H9 (cell line): ENCODE data around the gene NTN3. TPM values are rescaled to one million over a fixed set of nuclear protein-coding genes. Genes with fewer than 3 reads are reported as not detected.

Source experiments
- DNase-seq: peaks from one replicate; pipeline ENCODE4 v3.0.0-alpha.2; 2017
- H2AFZ ChIP-seq: one replicate; pipeline ENCODE4 v1.6.1; 2013; ENCODE audit warnings: mild to moderate bottlenecking, low read length, control low read depth, moderate library complexity
- H2AK5ac ChIP-seq: 2 replicates; pipeline ENCODE4 v1.6.1; 2013; ENCODE audit warnings: low read length, control low read depth, mixed read lengths; ENCODE audit not compliant: insufficient read length
- H2BK120ac ChIP-seq: one replicate; pipeline ENCODE4 v1.6.1; 2013; ENCODE audit warnings: low read depth, mild to moderate bottlenecking, low read length, control low read depth, inconsistent platforms; ENCODE audit not compliant: poor library complexity, severe bottlenecking
- H2BK12ac ChIP-seq: 2 replicates; pipeline ENCODE4 v1.6.1; 2013; ENCODE audit warnings: low read length, control low read depth, mixed read lengths, low read depth; ENCODE audit not compliant: insufficient read length
- H2BK15ac ChIP-seq: 2 replicates; pipeline ENCODE4 v1.6.1; 2013; ENCODE audit warnings: low read depth, low read length, control low read depth
- H2BK20ac ChIP-seq: one replicate; pipeline ENCODE4 v1.6.1; 2013; ENCODE audit warnings: low read depth, mild to moderate bottlenecking, low read length, control low read depth, inconsistent platforms; ENCODE audit not compliant: poor library complexity, severe bottlenecking
- H2BK5ac ChIP-seq: 2 replicates; pipeline ENCODE4 v1.6.1; 2013; ENCODE audit warnings: low read length, control low read depth, mixed read lengths; ENCODE audit not compliant: insufficient read length
- H3K14ac ChIP-seq: 2 replicates; pipeline ENCODE4 v1.6.1; 2013; ENCODE audit warnings: low read length, control low read depth; ENCODE audit not compliant: insufficient read depth
- H3K18ac ChIP-seq: 2 replicates; pipeline ENCODE4 v1.6.1; 2013; ENCODE audit warnings: low read depth, mild to moderate bottlenecking, mixed read lengths, low read length, control low read depth; ENCODE audit not compliant: insufficient read length
- H3K23ac ChIP-seq: 2 replicates; pipeline ENCODE4 v1.6.1; 2013; ENCODE audit warnings: low read length, control low read depth, mixed read lengths, low read depth; ENCODE audit not compliant: insufficient read length
- H3K23me2 ChIP-seq: 2 replicates; pipeline ENCODE4 v1.6.1; 2013; ENCODE audit warnings: low read depth, mild to moderate bottlenecking, mixed read lengths, low read length, control low read depth; ENCODE audit not compliant: insufficient read length, poor library complexity, severe bottlenecking
- H3K27ac ChIP-seq: 2 replicates; pipeline ENCODE4 v1.5.1; 2013; ENCODE audit warnings: low read length, control low read depth, mixed read lengths, low read depth; ENCODE audit not compliant: insufficient read length
- H3K27me3 ChIP-seq: 2 replicates; pipeline ENCODE4 v1.6.1; 2013; ENCODE audit warnings: low read length, control low read depth, inconsistent platforms; ENCODE audit not compliant: insufficient read depth
- H3K4ac ChIP-seq: 2 replicates; pipeline ENCODE4 v1.6.1; 2013; ENCODE audit warnings: low read depth, mild to moderate bottlenecking, control low read depth, inconsistent platforms, low read length, moderate library complexity
- H3K4me1 ChIP-seq: 2 replicates; pipeline ENCODE4 v1.6.1; 2013; ENCODE audit warnings: low read length, control low read depth, inconsistent platforms; ENCODE audit not compliant: insufficient read depth
- H3K4me2 ChIP-seq: 2 replicates; pipeline ENCODE4 v1.6.1; 2013; ENCODE audit warnings: low read length, control low read depth, mixed read lengths; ENCODE audit not compliant: insufficient read length, insufficient read depth
- H3K56ac ChIP-seq: 2 replicates; pipeline ENCODE4 v1.6.1; 2013; ENCODE audit warnings: low read depth, mild to moderate bottlenecking, mixed read lengths, low read length, control low read depth; ENCODE audit not compliant: insufficient read length
- H3K79me1 ChIP-seq: 2 replicates; pipeline ENCODE4 v1.6.1; 2013; ENCODE audit warnings: low read depth, mild to moderate bottlenecking, moderate library complexity, low read length, control low read depth, inconsistent platforms; ENCODE audit not compliant: insufficient read depth, poor library complexity, severe bottlenecking
- H3K79me2 ChIP-seq: 2 replicates; pipeline ENCODE4 v1.6.1; 2013; ENCODE audit warnings: low read length, control low read depth, inconsistent platforms; ENCODE audit not compliant: insufficient read depth
- H3K9ac ChIP-seq: 2 replicates; pipeline ENCODE4 v1.6.1; 2013; ENCODE audit warnings: low read length, control low read depth, mixed read lengths; ENCODE audit not compliant: insufficient read length; ENCODE audit errors: extremely low read depth
- H3K9me3 ChIP-seq: one replicate; pipeline ENCODE4 v1.6.1; 2013; ENCODE audit warnings: low read depth, low read length, inconsistent platforms; ENCODE audit not compliant: control insufficient read depth
- H3T11ph ChIP-seq: one replicate; pipeline ENCODE4 v1.6.1; 2013; ENCODE audit warnings: mild to moderate bottlenecking, low read length, control low read depth, inconsistent platforms
- H4K20me1 ChIP-seq: one replicate; pipeline ENCODE4 v1.6.1; 2013; ENCODE audit not compliant: control insufficient read depth, insufficient read length, insufficient read depth
- H4K5ac ChIP-seq: 2 replicates; pipeline ENCODE4 v1.6.1; 2013; ENCODE audit warnings: low read depth, mild to moderate bottlenecking, mixed read lengths, low read length, control low read depth; ENCODE audit not compliant: insufficient read length
- H4K8ac ChIP-seq: replicated peaks from 2 replicates; pipeline ENCODE4 v1.6.1; 2013; ENCODE audit warnings: low read length, control low read depth, mixed read lengths, low read depth; ENCODE audit not compliant: insufficient read length
- H4K91ac ChIP-seq: 2 replicates; pipeline ENCODE4 v1.6.1; 2013; ENCODE audit warnings: low read depth, mild to moderate bottlenecking, moderate library complexity, mixed read lengths, low read length, control low read depth; ENCODE audit not compliant: insufficient read length
- H3K27ac Mint-ChIP-seq, 3 experiments: 2 replicates in 2 of 3; 3 replicates in 1 of 3; pipeline ENCODE4 v1.8.0; 2020 to 2021; ENCODE audit warnings: mixed read lengths in 3 of 3, mild to moderate bottlenecking in 1 of 3, moderate library complexity in 1 of 3
- H3K27me3 Mint-ChIP-seq: 2 replicates; pipeline ENCODE4 v1.8.0; 2021; ENCODE audit warnings: low read depth, mild to moderate bottlenecking, moderate library complexity, mixed read lengths
- H3K36me3 Mint-ChIP-seq, 3 experiments: 2 replicates in 2 of 3; 3 replicates in 1 of 3; pipeline ENCODE4 v1.8.0; 2020 to 2021; ENCODE audit warnings: low read depth in 3 of 3, mixed read lengths in 3 of 3; ENCODE audit not compliant: insufficient read depth in 1 of 3
- H3K4me1 Mint-ChIP-seq, 2 experiments: 2 replicates each; pipeline ENCODE4 v1.8.0; 2020; ENCODE audit warnings: mixed read lengths in 2 of 2
- H3K4me3 Mint-ChIP-seq, 2 experiments: 2 replicates in 1 of 2; 3 replicates in 1 of 2; pipeline ENCODE4 v1.8.0; 2020 to 2021; ENCODE audit warnings: mild to moderate bottlenecking in 2 of 2, mixed read lengths in 2 of 2, moderate library complexity in 1 of 2
- H3K9me3 Mint-ChIP-seq, 2 experiments: 2 replicates in 1 of 2; 3 replicates in 1 of 2; pipeline ENCODE4 v1.8.0; 2020; ENCODE audit warnings: mild to moderate bottlenecking in 2 of 2, mixed read lengths in 2 of 2, moderate library complexity in 1 of 2
- WGBS: extraction: QIAGEN DNeasy Blood & Tissue Kit; methylation state at CpG from one replicate; pipeline ENCODE4 v1.1.7; 2013; ENCODE audit warnings: missing lambda C conversion rate, low lambda C conversion rate, mixed read lengths; ENCODE audit not compliant: insufficient read length; ENCODE audit errors: extremely low coverage; 5-methylcytosine and 5-hydroxymethylcytosine counted together
- total RNA-seq: library from RNA; stranded (reverse); gene quantifications from 2 replicates; pipeline ENCODE4 v1.2.1, GENCODE V29; 2021
- TF ChIP-seq, protein P1 (sequence below): fragments of 200-600 bp; sonication (generic); conservative IDR thresholded peaks from 3 replicates; pipeline ENCODE4 v1.8.0; 2021; ENCODE audit warnings: antibody characterized with exemption, mild to moderate bottlenecking

The NTN3 gene
- total RNA-seq, 1 experiment from 2014 or later: 1.3 TPM

DNA sequence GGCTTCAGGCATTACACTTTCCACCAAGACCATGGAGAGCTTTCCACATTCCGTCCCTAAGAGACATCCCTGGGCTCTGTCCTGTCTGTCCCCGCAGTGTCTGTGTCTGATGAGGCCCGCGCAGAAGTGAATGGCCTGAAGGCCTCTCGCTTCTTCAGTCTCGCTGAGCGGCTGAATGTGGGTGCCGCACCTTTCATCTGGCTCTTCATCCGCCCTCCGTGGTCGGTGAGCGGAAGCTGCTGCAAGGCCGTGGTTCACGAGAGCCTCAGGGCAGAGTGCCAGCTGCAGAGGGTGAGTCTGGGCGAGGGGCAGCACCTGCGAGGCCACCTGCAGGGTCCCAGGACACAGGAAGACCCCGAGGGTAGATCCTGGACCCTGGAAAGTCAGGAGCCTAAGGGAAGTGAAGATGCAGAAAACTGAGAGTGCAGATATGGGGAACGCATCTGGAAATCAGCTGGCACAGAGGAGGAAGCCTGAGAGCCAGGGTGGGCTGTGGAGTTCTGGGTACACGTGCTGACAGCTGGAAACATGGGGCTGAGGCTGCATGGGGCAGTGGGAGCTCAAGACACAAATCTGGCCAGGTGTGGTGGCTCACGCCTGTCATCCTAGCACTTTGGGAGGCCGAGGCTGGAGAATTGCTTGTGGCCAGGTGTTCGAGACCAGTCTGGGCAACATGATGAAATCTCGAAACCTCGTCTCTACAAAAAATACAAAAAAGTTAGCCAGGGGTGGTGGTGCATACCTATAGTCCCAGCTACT, 33.9 kb upstream of the NTN3 start:
- Histone ChIP-seq H3K79me1 (peaks cover 3% of the 10 kb centered on the region), H4K8ac (no peak overlapping the region), H3K9me3 (no peaks in the 10 kb centered on the region), H3K4me1 (no peaks in the 10 kb centered on the region), H2AK5ac (no peak overlapping the region), H3K14ac (no peak overlapping the region), H3K56ac (no peak overlapping the region), H2BK5ac (no peak overlapping the region), H2BK120ac (no peak overlapping the region), H2AFZ (no peak overlapping the region), H3K27ac (no peak overlapping the region), H3K4ac (no peak overlapping the region), H4K91ac (no peak overlapping the region), H3K23ac (no peak overlapping the region), H3K9ac (no peak overlapping the region), H4K5ac (no peak overlapping the region), H3K18ac (no peak overlapping the region), H3T11ph (no peak overlapping the region), H3K4me2 (no peak overlapping the region), H3K23me2 (no peaks in the 10 kb centered on the region), H2BK15ac (no peak overlapping the region), H2BK12ac (no peak overlapping the region), H2BK20ac (no peak overlapping the region), H4K20me1 (no peaks in the 10 kb centered on the region), H3K79me2 (no peaks in the 10 kb centered on the region), H3K27me3 (no peaks in the 10 kb centered on the region)
- TF ChIP-seq, protein P1, sequence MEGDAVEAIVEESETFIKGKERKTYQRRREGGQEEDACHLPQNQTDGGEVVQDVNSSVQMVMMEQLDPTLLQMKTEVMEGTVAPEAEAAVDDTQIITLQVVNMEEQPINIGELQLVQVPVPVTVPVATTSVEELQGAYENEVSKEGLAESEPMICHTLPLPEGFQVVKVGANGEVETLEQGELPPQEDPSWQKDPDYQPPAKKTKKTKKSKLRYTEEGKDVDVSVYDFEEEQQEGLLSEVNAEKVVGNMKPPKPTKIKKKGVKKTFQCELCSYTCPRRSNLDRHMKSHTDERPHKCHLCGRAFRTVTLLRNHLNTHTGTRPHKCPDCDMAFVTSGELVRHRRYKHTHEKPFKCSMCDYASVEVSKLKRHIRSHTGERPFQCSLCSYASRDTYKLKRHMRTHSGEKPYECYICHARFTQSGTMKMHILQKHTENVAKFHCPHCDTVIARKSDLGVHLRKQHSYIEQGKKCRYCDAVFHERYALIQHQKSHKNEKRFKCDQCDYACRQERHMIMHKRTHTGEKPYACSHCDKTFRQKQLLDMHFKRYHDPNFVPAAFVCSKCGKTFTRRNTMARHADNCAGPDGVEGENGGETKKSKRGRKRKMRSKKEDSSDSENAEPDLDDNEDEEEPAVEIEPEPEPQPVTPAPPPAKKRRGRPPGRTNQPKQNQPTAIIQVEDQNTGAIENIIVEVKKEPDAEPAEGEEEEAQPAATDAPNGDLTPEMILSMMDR: no peak
- no peaks in the 10 kb centered on the region for H3K9me3 Mint-ChIP-seq
- H3K4me3 Mint-ChIP-seq: no peak overlapping the region
- H3K27me3 Mint-ChIP-seq: no peaks in the 10 kb centered on the region
- WGBS: no CpG with 5 or more reads among the region's 24 CpGs
- H3K4me1 Mint-ChIP-seq: no peaks in the 10 kb centered on the region
- peaks cover 60 to 85% (median 84%) of the 10 kb centered on the region in 3 experiments; a peak in 6 of 7 replicates for H3K36me3 Mint-ChIP-seq
- DNase-seq: no peak
- no peak overlapping the region; a peak in 1 of 7 replicates for H3K27ac Mint-ChIP-seq
